NCI-H748 (cell line): Measurements from ENCODE around the gene OAS3.
"Not testable (repeated sequence)": the region's sequence is repeated elsewhere in the genome, so short reads cannot be mapped to it uniquely, and the experiment has no call there.

Experiments
- DNase-seq: peaks from one replicate; lab custom pipeline; 2025; ENCODE audit not compliant: unreplicated experiment; lab: John Stamatoyannopoulos, UW

Gene OAS3

GRCh38 chr12:112950701-112951100 lies 12.4 kb downstream of the OAS3 start:
- DNase-seq: no peak

- not testable (repeated sequence) for DNase-seq
Observed at GRCh38 chr12:112957125-112957524, 18.9 kb downstream of the OAS3 start.

GRCh38 chr12:112961074-112961473 lies 22.8 kb downstream of the OAS3 start:
- no peak for DNase-seq

- no peak for DNase-seq
Observed at GRCh38 chr12:112961536-112961935, 23.3 kb downstream of the OAS3 start.

- no peak for DNase-seq
Observed at GRCh38 chr12:112962561-112962960, 24.3 kb downstream of the OAS3 start.

- DNase-seq: no peak
Observed at GRCh38 chr12:112963227-112963861, 25.1 kb downstream of the OAS3 start.

GRCh38 chr12:112964067-112964670 lies 25.9 kb downstream of the OAS3 start:
- DNase-seq: no peak

- no peak for DNase-seq
Observed at GRCh38 chr12:112964915-112965314, 26.6 kb downstream of the OAS3 start.

- DNase-seq: no peak
Observed at GRCh38 chr12:112965643-112966042, 27.4 kb downstream of the OAS3 start.

- no peak for DNase-seq
Observed at GRCh38 chr12:112967306-112967705, 29.0 kb downstream of the OAS3 start.

- no peak for DNase-seq
Observed at GRCh38 chr12:112967858-112968257, 29.6 kb downstream of the OAS3 start.

- no peak for DNase-seq
Observed at GRCh38 chr12:112969547-112970306, 31.5 kb downstream of the OAS3 start.

GRCh38 chr12:112970391-112970790 lies 32.1 kb downstream of the OAS3 start:
- no peak for DNase-seq

GRCh38 chr12:112971248-112971647 lies 33.0 kb downstream of the OAS3 start:
- peak; percentile 13 for DNase-seq

GRCh38 chr12:112973011-112973735 lies 34.9 kb downstream of the OAS3 start:
- DNase-seq: no peak

- peak; percentile 25 for DNase-seq
Observed at GRCh38 chr12:112973818-112974231, 35.6 kb downstream of the OAS3 start.

GRCh38 chr12:112974904-112975303 lies 36.6 kb downstream of the OAS3 start:
- no peak for DNase-seq

- no peak for DNase-seq
Observed at GRCh38 chr12:112977139-112977538, 38.9 kb downstream of the OAS3 start.

- DNase-seq: no peak
Observed at GRCh38 chr12:112977641-112978040, 39.4 kb downstream of the OAS3 start.

- DNase-seq: no peak
Observed at GRCh38 chr12:112978163-112979040, 40.1 kb downstream of the OAS3 start, which contains the start of gene OAS2. OAS2 (plus strand) TSS chr12:112978519; CDS start chr12:112978609, 90 bp downstream.
